HG03025 (cell line): Measurements from ENCODE around the gene SAPCD1.
"Not testable (repeated sequence)": the region's sequence is repeated elsewhere in the genome, so short reads cannot be mapped to it uniquely, and the experiment has no call there.

Source experiments
- ATAC-seq: cut with Tn5 transposase; IDR thresholded peaks from one replicate; pipeline ENCODE4 v1.9.1; 2021; ENCODE audit warnings: mild to moderate bottlenecking, moderate library complexity; ENCODE audit not compliant: unreplicated experiment, low FRiP score

Gene SAPCD1

DNA sequence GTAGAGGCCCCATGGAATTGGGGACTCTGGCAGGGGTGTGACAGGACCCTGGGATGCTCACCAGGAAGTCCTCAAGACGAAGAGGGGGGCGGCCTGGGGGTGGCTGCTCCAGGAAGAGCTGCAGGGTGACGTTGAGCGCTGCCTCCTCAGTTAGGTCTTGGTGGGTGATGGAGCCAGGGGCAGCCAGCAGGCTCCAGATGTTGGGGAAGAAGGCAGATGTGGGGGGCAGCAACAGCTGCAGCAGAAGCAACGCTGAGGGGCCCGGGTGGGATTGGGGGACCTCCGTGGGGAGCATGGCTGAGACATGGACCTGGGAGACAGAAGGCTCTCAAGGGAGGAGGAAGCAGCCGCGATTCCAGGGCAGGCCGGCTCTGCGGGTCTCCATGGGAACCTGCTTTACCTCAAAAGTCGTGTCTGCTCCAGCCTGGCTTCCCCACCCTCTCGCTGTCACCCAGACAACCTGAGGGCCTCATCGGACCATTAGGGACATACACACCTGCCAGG, 14.1 kb downstream of the SAPCD1 start:
- ATAC-seq, result no peak

DNA sequence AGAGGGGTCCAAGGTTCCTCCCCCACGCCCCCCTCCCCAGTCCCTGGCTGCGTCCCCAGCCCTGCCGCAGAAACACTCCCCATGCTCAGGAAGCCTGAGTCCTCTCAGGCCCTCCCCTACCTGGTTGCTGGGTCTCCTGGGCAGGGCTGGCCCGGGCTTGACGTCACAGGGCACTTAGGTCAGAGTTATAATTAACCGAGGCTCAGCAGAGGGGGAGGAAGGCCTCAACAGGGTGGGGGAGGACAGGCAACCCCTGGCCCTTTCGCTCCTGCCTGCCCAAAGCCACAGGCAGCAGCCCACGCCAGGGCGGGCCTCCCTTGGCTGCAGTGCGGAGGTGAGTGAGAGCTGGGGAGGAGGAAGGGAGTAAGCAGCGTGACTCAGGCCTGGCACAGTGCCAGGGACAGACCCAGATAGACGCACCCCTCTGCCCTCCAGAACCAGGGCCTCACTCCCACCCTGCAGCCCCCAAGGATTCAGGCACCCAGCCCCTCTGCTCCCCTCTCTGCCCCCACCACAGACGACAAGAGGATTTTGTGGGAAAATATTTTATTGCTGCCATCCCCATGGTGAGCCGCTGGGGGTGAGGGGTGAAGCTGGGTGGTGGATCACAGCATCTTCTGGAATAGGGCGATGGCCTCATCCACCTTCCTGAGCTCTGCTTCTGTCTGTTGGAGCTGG, 14.7 kb downstream of the SAPCD1 start, which contains the start of gene VWA7:
TSS of gene VWA7 (minus strand) at position 340 of the 678 bp plus-strand sequence. CDS start 549 bp downstream, outside the sequence.
- no peak for ATAC-seq

DNA sequence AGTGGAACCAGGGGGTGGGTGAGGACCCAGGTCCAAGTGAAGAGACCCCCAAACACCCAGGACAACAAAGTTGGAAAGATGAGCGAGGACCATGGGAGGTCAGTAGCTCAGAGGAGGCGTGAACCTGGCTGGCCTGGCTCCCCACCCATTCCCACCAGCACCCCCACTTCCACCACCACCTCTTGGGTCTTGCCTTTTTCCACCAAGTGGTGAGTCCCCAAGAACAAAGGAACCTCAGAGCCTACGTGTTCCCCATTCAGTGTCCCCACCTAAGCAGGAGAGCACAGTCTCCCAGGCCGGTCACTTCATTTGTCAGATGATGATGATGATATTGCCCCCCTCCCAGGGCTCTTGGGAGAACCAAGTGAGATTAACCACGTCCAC, 15.2 kb downstream of the SAPCD1 start:
- no peak for ATAC-seq

DNA sequence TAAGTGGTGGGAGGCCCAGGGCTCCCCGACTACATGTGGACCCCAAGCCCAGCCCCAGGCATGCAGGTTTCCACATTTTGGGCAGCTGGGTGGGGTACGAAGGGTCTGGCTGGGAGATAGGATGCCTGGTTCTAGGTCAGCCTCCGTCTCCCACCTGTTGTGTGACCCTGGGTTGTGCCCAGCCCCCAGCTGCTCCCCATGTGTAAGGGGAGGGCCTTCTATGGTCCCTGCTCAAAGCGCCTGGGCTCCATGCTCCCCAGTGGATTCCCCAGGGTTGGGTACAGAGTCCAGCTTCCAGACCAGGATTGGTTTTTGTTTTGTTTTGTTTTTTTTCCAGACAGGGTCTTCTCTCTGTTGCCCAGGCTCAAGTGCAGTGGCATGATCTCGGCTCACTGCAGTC, 15.7 kb downstream of the SAPCD1 start:
- ATAC-seq, result no peak

GRCh38 chr6:31778999-31779885, 16.8 kb downstream of the SAPCD1 start:
- no peak for ATAC-seq

DNA sequence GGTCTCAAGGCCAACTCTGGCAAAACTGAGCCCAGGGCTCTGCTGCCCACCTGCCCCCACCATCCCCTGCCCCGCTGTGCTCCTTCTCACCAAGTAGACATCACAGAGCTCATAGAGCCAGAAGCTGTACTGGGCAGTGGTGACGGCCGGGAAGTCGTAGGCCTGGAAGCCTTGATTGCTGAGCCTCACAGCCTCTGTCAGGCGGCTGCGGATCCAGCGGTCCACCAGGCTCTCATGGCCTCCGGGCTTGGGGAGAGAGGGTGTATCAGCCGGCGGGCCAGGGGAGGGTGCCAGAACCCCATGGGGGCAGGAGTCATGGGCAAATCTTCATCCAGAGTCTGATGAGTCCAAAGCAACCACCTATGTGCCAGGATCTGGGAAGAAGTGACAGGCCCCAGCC, 17.5 kb downstream of the SAPCD1 start:
- ATAC-seq, result no peak

- no peak for ATAC-seq
These were observed 18.2 kb downstream of the SAPCD1 start for GRCh38 chr6:31780507-31781243.

- no peak for ATAC-seq
These were observed 19.0 kb downstream of the SAPCD1 start for GRCh38 chr6:31781244-31782125.

- ATAC-seq, result no peak
These were observed 19.8 kb downstream of the SAPCD1 start for GRCh38 chr6:31782126-31782855.

GRCh38 chr6:31784098-31784925, 21.9 kb downstream of the SAPCD1 start:
- no peak for ATAC-seq

GRCh38 chr6:31785475-31785874, 23.0 kb downstream of the SAPCD1 start:
- ATAC-seq, result no peak

DNA sequence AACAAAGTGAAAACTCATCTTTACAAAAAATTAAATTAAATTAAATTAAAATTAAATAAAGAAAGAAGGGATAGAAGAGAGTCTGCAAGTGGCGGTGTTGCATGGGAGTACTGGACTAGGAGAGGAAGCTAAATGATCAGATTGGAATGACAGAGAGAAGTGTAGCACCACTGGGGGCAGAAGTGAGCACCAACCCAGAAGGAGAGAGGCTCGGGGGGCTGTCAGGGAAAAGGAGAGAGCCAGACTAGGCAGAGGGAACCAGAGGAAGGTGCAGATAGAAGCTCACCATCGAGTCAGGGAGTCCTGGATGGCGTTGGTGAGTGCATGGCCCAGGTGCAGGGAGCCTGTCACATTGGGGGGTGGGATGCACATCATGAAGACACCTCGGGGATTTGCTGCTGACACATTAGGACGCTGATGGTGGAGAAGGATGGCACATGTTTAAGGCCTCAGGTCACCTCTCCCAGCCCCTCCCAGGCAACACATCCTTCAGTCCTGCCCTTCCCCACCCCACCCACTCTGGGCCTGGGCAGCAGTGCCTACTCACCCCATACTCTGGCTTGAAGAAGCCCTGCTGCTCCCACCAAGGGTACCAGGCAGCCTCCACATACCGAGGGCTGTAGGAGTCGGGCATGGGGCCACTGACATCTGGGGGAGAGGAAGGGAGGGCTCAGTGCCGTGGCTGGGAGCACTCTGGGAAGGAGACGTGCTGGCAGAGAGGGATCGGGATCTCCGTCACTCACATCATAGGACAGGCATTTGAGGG, 29.1 kb downstream of the SAPCD1 start:
- no peak for ATAC-seq

DNA sequence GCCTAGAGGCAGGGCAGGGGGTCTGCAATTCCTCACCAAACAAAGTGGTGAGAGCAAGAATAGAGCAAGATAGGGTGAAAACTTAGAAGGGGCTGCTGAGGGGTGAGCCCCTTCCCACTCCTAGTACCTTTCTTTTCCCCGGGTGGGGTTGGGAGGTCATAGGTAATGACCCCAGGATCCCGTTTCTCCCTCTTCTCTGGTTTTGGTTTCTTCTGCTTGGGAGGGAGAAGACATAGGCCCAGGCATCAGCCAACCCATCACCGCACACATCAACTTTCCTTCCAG, 29.6 kb downstream of the SAPCD1 start:
- ATAC-seq, result no peak

- ATAC-seq, result no peak
These were observed 30.3 kb downstream of the SAPCD1 start for GRCh38 chr6:31792761-31793171.

GRCh38 chr6:31793927-31794245, 31.4 kb downstream of the SAPCD1 start:
- ATAC-seq, result not testable (repeated sequence)

DNA sequence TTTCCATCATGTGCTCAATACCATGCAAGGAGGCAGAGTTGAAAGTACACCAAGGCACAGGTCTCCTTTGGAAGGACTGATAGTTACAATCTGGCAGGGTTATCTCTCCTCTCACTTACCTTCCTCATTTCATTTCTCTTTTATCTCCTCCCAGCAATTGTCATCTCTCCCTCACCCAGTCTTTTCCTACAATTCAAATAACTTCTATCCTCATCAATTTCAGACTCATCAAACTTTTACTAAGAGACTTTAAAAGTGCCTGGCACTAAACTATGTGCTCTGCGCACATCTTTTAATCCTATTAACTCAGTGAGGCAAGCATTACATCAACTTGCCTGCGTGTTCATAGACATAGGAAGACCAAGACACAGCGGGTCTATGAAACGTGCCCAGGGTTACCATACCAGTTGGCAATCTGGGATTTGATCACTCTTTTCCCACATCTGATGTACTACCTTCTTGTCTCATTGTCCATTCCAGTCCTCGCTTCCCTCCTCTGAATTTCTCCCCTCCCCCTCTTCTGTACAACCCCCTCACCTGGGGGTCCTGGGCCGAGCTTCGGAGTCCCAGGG, 31.9 kb downstream of the SAPCD1 start:
- ATAC-seq, result no peak

DNA sequence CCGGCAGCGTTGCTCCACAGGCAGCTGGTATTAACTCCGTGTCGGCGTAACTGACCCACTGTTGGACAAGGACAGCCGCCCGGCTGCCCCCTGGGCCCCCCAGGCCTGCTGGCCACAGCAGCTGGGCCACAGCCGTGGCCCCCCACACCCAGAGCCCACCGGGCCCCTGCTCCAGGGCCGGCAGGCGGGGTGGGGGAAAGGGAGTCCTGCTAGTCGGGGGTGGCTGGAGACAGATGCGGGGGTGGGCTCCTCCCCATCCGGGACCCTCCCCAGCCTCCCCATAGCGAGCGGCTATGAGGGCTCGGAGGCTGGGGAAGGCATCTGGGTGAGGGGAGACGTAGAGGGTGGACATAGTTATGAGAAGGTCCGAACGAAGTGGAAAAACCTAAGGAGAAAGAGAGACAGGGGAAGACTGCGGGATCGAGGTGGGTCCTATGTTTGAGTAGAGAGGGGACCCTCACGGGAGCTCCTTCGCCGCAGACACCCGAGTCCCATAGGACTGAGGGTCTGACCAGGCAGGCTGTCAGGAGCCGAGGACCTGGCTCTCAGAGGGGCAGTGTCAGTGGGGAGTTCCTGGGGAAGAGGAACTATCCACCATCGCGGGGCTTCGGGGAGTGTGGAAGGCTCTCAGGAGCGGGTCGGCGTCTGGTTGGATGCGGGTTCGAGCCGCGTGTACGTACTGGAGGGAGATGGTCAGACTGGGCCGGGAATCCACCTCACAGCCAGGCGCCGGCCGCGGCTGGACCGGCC, 32.6 kb downstream of the SAPCD1 start:
- ATAC-seq, result no peak
